Endothelial cell (in vitro differentiated cells): ENCODE results near the gene ATP13A2. TPM values are rescaled to one million over a fixed set of nuclear protein-coding genes. Genes with fewer than 3 reads are reported as not detected.

ENCODE experiments used
- DNase-seq: peaks from one replicate; pipeline ENCODE4 v3.0.0; 2021; ENCODE audit warnings: low spot score
- H3K27ac Mint-ChIP-seq: one replicate; pipeline ENCODE4 v1.8.0; 2021; ENCODE audit warnings: mixed read lengths, inconsistent platforms; ENCODE audit not compliant: unreplicated experiment
- H3K27me3 Mint-ChIP-seq: one replicate; pipeline ENCODE4 v1.8.0; 2021; ENCODE audit warnings: mild to moderate bottlenecking, moderate library complexity, mixed read lengths, inconsistent platforms; ENCODE audit not compliant: unreplicated experiment
- H3K36me3 Mint-ChIP-seq: one replicate; pipeline ENCODE4 v1.8.0; 2021; ENCODE audit warnings: mild to moderate bottlenecking, low read depth, mixed read lengths, inconsistent platforms; ENCODE audit not compliant: unreplicated experiment
- H3K4me1 Mint-ChIP-seq: one replicate; pipeline ENCODE4 v1.8.0; 2021; ENCODE audit warnings: mild to moderate bottlenecking, mixed read lengths, inconsistent platforms; ENCODE audit not compliant: unreplicated experiment
- H3K4me3 Mint-ChIP-seq: one replicate; pipeline ENCODE4 v1.8.0; 2021; ENCODE audit warnings: mild to moderate bottlenecking, mixed read lengths, inconsistent platforms; ENCODE audit not compliant: unreplicated experiment
- H3K9me3 Mint-ChIP-seq: one replicate; pipeline ENCODE4 v1.8.0; 2021; ENCODE audit warnings: mixed read lengths, inconsistent platforms; ENCODE audit not compliant: unreplicated experiment
- CTCF ChIP-seq: fragments of 200-600 bp; sonication (generic); IDR thresholded peaks from one replicate; pipeline ENCODE4 v1.5.0; 2021; ENCODE audit warnings: antibody characterized with exemption; ENCODE audit not compliant: unreplicated experiment
- total RNA-seq: library from RNA; stranded (reverse); fragmentation: NEBNext Ultra II Directional; extraction: Animal tissue kit (Norgen Biotek cat#: 25700); gene quantifications from one replicate; pipeline ENCODE4 v1.2.1, GENCODE V29; 2021; ENCODE audit not compliant: unreplicated experiment

Gene ATP13A2
- total RNA-seq, 1 donor from 2014 or later = 55.6 TPM

DNA sequence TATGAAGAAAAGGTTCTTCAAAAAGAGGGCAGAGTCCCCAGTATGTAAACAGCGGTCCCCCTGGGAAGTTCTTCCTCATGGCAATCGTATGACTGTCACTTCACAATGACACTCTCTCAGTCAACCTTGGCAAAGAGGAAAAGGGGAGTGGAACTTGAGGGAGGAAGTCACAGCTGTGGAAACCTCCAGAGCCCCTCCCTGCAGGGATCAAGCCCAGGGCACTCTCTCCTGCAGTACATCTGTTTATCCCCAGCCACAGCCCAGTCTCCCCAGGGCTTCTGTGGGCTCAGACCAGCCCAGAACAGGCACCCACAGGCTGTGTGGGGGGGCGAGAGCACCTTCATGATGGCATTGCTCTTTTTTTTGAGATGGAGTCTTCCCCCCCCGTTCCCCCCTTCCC is 2.0 kb downstream of the ATP13A2 start:
- no peak overlapping the region for H3K27ac Mint-ChIP-seq
- no peak for DNase-seq
- H3K4me3 Mint-ChIP-seq = no peak overlapping the region
- H3K36me3 Mint-ChIP-seq = no peaks in the 10 kb centered on the region
- H3K27me3 Mint-ChIP-seq = peaks cover 8% of the 10 kb centered on the region
- H3K9me3 Mint-ChIP-seq = no peaks in the 10 kb centered on the region
- H3K4me1 Mint-ChIP-seq = peaks cover 10% of the 10 kb centered on the region
- no peak for TF ChIP-seq CTCF

DNA sequence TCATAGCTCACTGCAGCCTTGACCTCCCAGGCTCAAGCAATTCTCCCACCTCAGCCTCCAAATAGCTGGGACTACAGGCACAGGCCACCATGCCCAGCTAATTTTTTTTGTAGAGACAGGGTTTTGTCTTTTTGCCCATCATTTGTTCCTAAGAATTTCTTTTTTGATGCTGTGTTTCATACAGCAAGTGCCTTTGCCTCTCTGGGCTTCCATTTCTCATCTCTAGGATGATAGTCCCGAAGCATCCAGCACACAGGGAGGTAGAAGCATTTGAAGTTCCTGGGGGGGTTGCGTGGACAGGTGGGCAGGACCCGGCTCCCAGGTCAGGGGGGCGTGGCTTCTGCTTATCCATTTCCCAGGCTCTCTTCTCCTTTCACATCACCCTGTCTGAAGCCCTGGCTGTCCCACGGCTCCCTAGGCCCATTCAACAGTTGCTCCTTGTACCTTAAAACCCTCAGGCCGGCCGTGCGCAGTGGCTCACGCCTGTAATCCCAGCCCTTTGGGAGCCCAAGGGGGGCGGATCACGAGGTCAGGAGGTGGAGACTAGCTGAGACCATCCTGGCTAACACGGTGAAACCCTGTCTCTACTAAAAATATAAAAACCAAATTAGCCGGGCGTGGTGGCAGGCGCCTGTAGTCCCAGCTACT is 3.4 kb downstream of the ATP13A2 start:
- DNase-seq = no peak
- Mint-ChIP-seq H3K4me1 (peaks cover 10% of the 10 kb centered on the region), H3K36me3 (peaks cover 5% of the 10 kb centered on the region), H3K27ac (no peak overlapping the region), H3K9me3 (no peaks in the 10 kb centered on the region), H3K27me3 (peaks cover 8% of the 10 kb centered on the region), H3K4me3 (no peak overlapping the region)
- TF ChIP-seq CTCF = no peak

GRCh38 chr1:17007121-17007520 is 4.6 kb downstream of the ATP13A2 start:
- no peak overlapping the region for H3K27ac Mint-ChIP-seq
- TF ChIP-seq CTCF = no peak

DNA sequence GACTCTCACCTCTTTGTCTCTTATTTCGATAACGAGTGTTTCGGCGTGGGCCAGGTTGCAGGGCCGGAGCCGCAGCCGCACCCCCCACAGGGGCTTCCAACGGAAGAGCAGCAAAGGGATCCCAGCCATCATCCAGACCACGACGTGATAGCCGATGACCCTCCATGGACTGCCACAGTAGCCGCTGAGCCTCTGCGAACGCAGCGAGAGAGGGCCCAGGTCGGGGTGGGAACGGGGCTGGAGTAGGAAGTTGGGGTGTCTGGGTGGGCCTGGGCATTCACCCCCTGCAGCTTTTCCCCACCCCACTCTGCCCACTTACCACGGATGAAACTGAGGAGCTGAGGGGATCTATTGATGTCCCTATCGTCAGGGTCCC is 6.4 kb downstream of the ATP13A2 start:
- no peaks in the 10 kb centered on the region for H3K9me3 Mint-ChIP-seq
- H3K36me3 Mint-ChIP-seq = peaks cover 5% of the 10 kb centered on the region
- no peak overlapping the region for H3K27ac Mint-ChIP-seq
- no peak overlapping the region for H3K4me3 Mint-ChIP-seq
- peaks cover 3% of the 10 kb centered on the region for H3K4me1 Mint-ChIP-seq
- DNase-seq = no peak
- peaks cover 9% of the 10 kb centered on the region for H3K27me3 Mint-ChIP-seq
- no peak for TF ChIP-seq CTCF

More at GRCh38 chr1:17007121-17007520, 4.6 kb downstream of the ATP13A2 start:
- no peak overlapping the region for H3K4me3 Mint-ChIP-seq
- peaks cover 10% of the 10 kb centered on the region for H3K4me1 Mint-ChIP-seq
- no peaks in the 10 kb centered on the region for H3K9me3 Mint-ChIP-seq
- no peak for DNase-seq
- peaks cover 5% of the 10 kb centered on the region for H3K36me3 Mint-ChIP-seq
- peaks cover 6% of the 10 kb centered on the region for H3K27me3 Mint-ChIP-seq

DNA sequence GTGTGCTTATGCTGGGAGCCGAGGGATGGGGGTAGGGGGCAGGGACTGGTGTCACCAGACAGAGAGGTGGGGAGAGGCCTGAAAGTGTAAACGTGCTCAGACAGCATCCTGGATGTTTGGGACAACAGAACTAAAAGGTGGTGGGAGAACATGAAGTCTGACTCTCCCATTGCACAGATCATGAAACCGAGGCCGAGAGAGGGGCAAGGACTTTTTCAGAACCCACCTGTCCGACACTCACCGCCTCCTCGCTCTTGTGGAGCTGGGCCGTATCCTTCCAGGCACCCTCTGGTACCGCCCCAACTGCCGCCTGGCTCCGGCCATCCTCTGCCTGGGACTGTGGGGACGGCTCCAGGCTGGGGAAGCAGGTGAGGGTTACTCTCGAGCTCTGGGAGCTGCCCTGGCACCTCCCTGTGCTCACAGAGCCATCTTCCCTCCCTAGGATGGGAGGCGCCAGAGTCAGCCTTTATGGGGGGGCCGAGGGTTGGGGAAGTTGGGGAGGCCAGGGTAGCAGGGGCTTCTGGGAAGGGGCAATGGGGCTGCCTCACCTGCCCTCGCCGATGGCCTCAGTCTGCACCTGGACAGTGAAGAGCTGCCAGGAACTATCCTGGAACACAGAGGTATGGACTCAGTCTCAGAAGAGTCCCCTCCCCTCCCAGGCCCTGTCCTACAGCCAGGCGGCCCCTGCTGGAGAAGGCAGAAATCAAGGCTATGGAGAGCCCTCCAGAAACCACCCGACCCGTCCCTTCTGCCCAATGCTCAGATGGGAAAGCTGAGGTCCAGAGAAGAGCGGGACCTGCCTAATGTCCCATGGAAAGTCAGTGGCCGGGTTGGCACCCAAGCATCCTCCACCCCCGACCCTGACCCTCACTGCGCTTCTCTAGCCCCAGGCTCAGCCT is 7.0 kb downstream of the ATP13A2 start:
- Mint-ChIP-seq H3K4me3 (no peak overlapping the region), H3K4me1 (no peaks in the 10 kb centered on the region), H3K9me3 (no peaks in the 10 kb centered on the region), H3K27me3 (peaks cover 9% of the 10 kb centered on the region), H3K36me3 (peaks cover 5% of the 10 kb centered on the region), H3K27ac (no peak overlapping the region)
- TF ChIP-seq CTCF = no peak
- no peak for DNase-seq
